Neuronal stem cell (in vitro differentiated cells): ENCODE data around the gene SSBP2.

Source experiments
- DNase-seq: peaks from one replicate; pipeline ENCODE4 v3.0.0-alpha.2; 2013; ENCODE audit warnings: low spot score
- H2AFZ ChIP-seq: one replicate; pipeline ENCODE4 v1.6.1; 2013; ENCODE audit warnings: mild to moderate bottlenecking, low read length, inconsistent platforms
- H2AK5ac ChIP-seq: 2 replicates; pipeline ENCODE4 v1.6.1; 2013; ENCODE audit warnings: low read depth, mild to moderate bottlenecking, inconsistent platforms, low read length, moderate library complexity, mixed read lengths
- H2BK120ac ChIP-seq: 2 replicates; pipeline ENCODE4 v1.6.1; 2013; ENCODE audit warnings: low read depth, mild to moderate bottlenecking, inconsistent platforms, low read length, moderate library complexity, mixed read lengths
- H2BK12ac ChIP-seq: one replicate; pipeline ENCODE4 v1.6.1; 2013; ENCODE audit warnings: low read length, inconsistent platforms
- H2BK15ac ChIP-seq: 2 replicates; pipeline ENCODE4 v1.6.1; 2013; ENCODE audit warnings: mild to moderate bottlenecking, low read length, inconsistent platforms, mixed read lengths
- H2BK5ac ChIP-seq: one replicate; pipeline ENCODE4 v1.6.1; 2013; ENCODE audit warnings: inconsistent platforms, mild to moderate bottlenecking, low read length, moderate library complexity
- H3K14ac ChIP-seq: one replicate; pipeline ENCODE4 v1.6.1; 2013; ENCODE audit warnings: low read length, inconsistent platforms
- H3K18ac ChIP-seq: 2 replicates; pipeline ENCODE4 v1.6.1; 2013; ENCODE audit warnings: low read length, inconsistent platforms
- H3K23ac ChIP-seq: 2 replicates; pipeline ENCODE4 v1.6.1; 2013; ENCODE audit warnings: low read depth, mild to moderate bottlenecking, mixed read lengths, low read length, inconsistent platforms; ENCODE audit not compliant: poor library complexity
- H3K27ac ChIP-seq: replicated peaks from 3 replicates; pipeline ENCODE4 v1.5.1; 2013; ENCODE audit warnings: low read length, inconsistent platforms
- H3K27me3 ChIP-seq, 3 experiments: 2 replicates each; pipeline ENCODE4 v1.6.1; 2013; ENCODE audit warnings: low read length in 3 of 3, mild to moderate bottlenecking in 2 of 3, inconsistent platforms in 1 of 3, low read depth in 1 of 3, mixed read lengths in 1 of 3, moderate library complexity in 1 of 3; ENCODE audit not compliant: control insufficient read depth in 3 of 3, insufficient read depth in 3 of 3
- H3K36me3 ChIP-seq, 2 donors: replicated peaks in 1 of 2; 2 replicates each; pipeline ENCODE4 v1.6.1; 2013; ENCODE audit warnings: low read length in 2 of 2; ENCODE audit not compliant: control insufficient read depth in 2 of 2, insufficient read depth in 2 of 2
- H3K4ac ChIP-seq: 2 replicates; pipeline ENCODE4 v1.6.1; 2013; ENCODE audit warnings: inconsistent platforms, mild to moderate bottlenecking, low read length, moderate library complexity
- H3K4me1 ChIP-seq, 2 donors: 1 replicate in 1 of 2; 2 replicates in 1 of 2; pipeline ENCODE4 v1.6.1; 2013; ENCODE audit warnings: low read length in 2 of 2, low read depth in 1 of 2; ENCODE audit not compliant: control insufficient read depth in 2 of 2, insufficient read depth in 1 of 2
- H3K4me2 ChIP-seq: one replicate; pipeline ENCODE4 v1.6.1; 2013; ENCODE audit warnings: mild to moderate bottlenecking, low read length, inconsistent platforms; ENCODE audit not compliant: insufficient read depth, poor library complexity, severe bottlenecking
- H3K4me3 ChIP-seq, 2 donors: 2 replicates each; pipeline ENCODE4 v1.5.1; 2013; ENCODE audit warnings: low read length in 2 of 2, mild to moderate bottlenecking in 2 of 2, inconsistent platforms in 1 of 2, moderate library complexity in 1 of 2
- H3K79me1 ChIP-seq: one replicate; pipeline ENCODE4 v1.6.1; 2013; ENCODE audit warnings: low read depth, mild to moderate bottlenecking, inconsistent platforms, low read length, moderate library complexity
- H3K9ac ChIP-seq: one replicate; pipeline ENCODE4 v1.6.1; 2013; ENCODE audit warnings: mild to moderate bottlenecking, low read depth, low read length, inconsistent platforms; ENCODE audit not compliant: poor library complexity
- H3K9me3 ChIP-seq, 2 donors: replicated peaks in 1 of 2; 2 replicates each; pipeline versions ENCODE3 to v1.6.1; 2013; ENCODE audit warnings: low read length in 2 of 2, mild to moderate bottlenecking in 2 of 2, inconsistent platforms in 1 of 2, low read depth in 1 of 2, mixed read lengths in 1 of 2, moderate library complexity in 1 of 2; ENCODE audit not compliant: control insufficient read depth in 2 of 2, insufficient read depth in 1 of 2
- H4K8ac ChIP-seq: one replicate; pipeline ENCODE4 v1.6.1; 2013; ENCODE audit warnings: low read depth, mild to moderate bottlenecking, inconsistent platforms, low read length, moderate library complexity
- H4K91ac ChIP-seq: one replicate; pipeline ENCODE4 v1.6.1; 2013; ENCODE audit warnings: low read length, low read depth, mild to moderate bottlenecking, inconsistent platforms; ENCODE audit not compliant: poor library complexity
- WGBS, 2 donors: extraction: QIAGEN DNeasy Blood & Tissue Kit; methylation state at CpG; one replicate each; pipeline ENCODE4 v1.1.7; 2013; ENCODE audit warnings: missing lambda C conversion rate in 2 of 2, mixed read lengths in 1 of 2; ENCODE audit not compliant: insufficient read length in 2 of 2, insufficient replicate concordance in 1 of 2; ENCODE audit errors: extremely low coverage in 2 of 2; 5-methylcytosine and 5-hydroxymethylcytosine counted together

Gene SSBP2

GRCh38 chr5:81687292-81687691 lies 63.6 kb downstream of the SSBP2 start:
- H3K27me3 ChIP-seq, result no peaks in the 10 kb centered on the region
- H3K4me1 ChIP-seq, result no peaks in the 10 kb centered on the region
- H3K36me3 ChIP-seq, result peaks cover 0 to 24% of the 10 kb centered on the region in 2 donors
- H2AK5ac ChIP-seq, result no peak overlapping the region
- H3K18ac ChIP-seq, result no peak overlapping the region
- H3K9ac ChIP-seq, result no peak overlapping the region
- H2BK12ac ChIP-seq, result no peak overlapping the region
- H3K79me1 ChIP-seq, result no peaks in the 10 kb centered on the region
- DNase-seq, result no peak
- no peak overlapping the region for H3K27ac ChIP-seq
- no peak overlapping the region for H4K91ac ChIP-seq
- peaks cover 3 to 54% of the 10 kb centered on the region in 2 donors for H3K9me3 ChIP-seq
- H3K23ac ChIP-seq, result no peak overlapping the region
- no peak overlapping the region for H2AFZ ChIP-seq
- no peak overlapping the region for H2BK5ac ChIP-seq
- H2BK120ac ChIP-seq, result no peak overlapping the region
- H3K4me3 ChIP-seq, result no peak overlapping the region
- no peak overlapping the region for H4K8ac ChIP-seq
- no peak overlapping the region for H3K14ac ChIP-seq
- H2BK15ac ChIP-seq, result no peak overlapping the region
- no peak overlapping the region for H3K4me2 ChIP-seq
- WGBS, 2 donors, result no CpG with 5 or more reads among the region's 1 CpG
- no peak overlapping the region for H3K4ac ChIP-seq

- Histone ChIP-seq H4K91ac (no peak overlapping the region), H2AFZ (no peak overlapping the region), H3K4me3 (no peak overlapping the region), H3K9ac (no peak overlapping the region), H2BK5ac (no peak overlapping the region), H3K4me1 (no peaks in the 10 kb centered on the region), H2AK5ac (no peak overlapping the region), H3K23ac (no peak overlapping the region), H3K4ac (no peak overlapping the region), H3K9me3 (peaks cover 3 to 40% of the 10 kb centered on the region in 2 donors), H2BK12ac (no peak overlapping the region), H3K36me3 (peaks cover 0 to 24% of the 10 kb centered on the region in 2 donors), H3K4me2 (no peak overlapping the region), H3K27ac (no peak overlapping the region), H3K14ac (no peak overlapping the region), H3K18ac (no peak overlapping the region), H2BK120ac (no peak overlapping the region), H3K27me3 (no peaks in the 10 kb centered on the region), H2BK15ac (no peak overlapping the region), H4K8ac (no peak overlapping the region), H3K79me1 (no peaks in the 10 kb centered on the region)
- WGBS, 2 donors, result no CpG with 5 or more reads among the region's 2 CpGs
- no peak for DNase-seq
These were observed 65.4 kb downstream of the SSBP2 start for GRCh38 chr5:81685471-81685870.

DNA sequence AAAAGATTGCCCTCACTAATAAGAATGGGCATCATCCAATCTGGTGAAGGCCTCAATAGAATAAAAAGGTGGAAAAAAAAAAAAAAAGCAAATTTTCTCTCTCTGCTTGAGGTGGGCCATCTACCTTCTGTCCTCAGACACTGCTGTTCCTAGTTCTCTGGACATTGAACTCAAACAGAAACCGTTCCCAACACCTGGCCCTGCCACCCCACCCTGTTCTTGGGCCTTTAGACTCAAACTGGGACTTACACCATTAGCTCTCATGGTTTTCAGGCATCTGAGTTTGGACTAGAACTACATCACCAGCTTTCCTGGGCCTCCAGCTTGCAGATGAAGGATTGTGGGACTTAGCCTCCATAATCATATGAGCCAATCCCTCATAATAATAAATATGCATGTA lies 71.0 kb downstream of the SSBP2 start:
- H3K4me1 ChIP-seq, result no peaks in the 10 kb centered on the region
- no peak overlapping the region for H3K23ac ChIP-seq
- H3K14ac ChIP-seq, result no peak overlapping the region
- H2AK5ac ChIP-seq, result no peak overlapping the region
- H2AFZ ChIP-seq, result no peak overlapping the region
- H4K8ac ChIP-seq, result no peak overlapping the region
- peaks cover 3% of the 10 kb centered on the region for H3K79me1 ChIP-seq
- peaks cover 0 to 50% of the 10 kb centered on the region in 2 donors for H3K9me3 ChIP-seq
- H3K4ac ChIP-seq, result no peak overlapping the region
- no peak overlapping the region for H2BK15ac ChIP-seq
- no CpG with 5 or more reads among the region's 1 CpG for whole genome bisulfite sequencing, 2 donors
- H3K18ac ChIP-seq, result no peak overlapping the region
- H3K27ac ChIP-seq, result no peak overlapping the region
- no peak overlapping the region for H3K4me3 ChIP-seq
- no peak overlapping the region for H2BK12ac ChIP-seq
- no peak for DNase-seq
- no peak overlapping the region for H3K4me2 ChIP-seq
- H4K91ac ChIP-seq, result no peak overlapping the region
- no peak overlapping the region for H2BK120ac ChIP-seq
- H3K36me3 ChIP-seq, result peaks cover 0 to 7% of the 10 kb centered on the region in 2 donors
- no peaks in the 10 kb centered on the region for H3K27me3 ChIP-seq
- no peak overlapping the region for H2BK5ac ChIP-seq
- no peak overlapping the region for H3K9ac ChIP-seq

DNA sequence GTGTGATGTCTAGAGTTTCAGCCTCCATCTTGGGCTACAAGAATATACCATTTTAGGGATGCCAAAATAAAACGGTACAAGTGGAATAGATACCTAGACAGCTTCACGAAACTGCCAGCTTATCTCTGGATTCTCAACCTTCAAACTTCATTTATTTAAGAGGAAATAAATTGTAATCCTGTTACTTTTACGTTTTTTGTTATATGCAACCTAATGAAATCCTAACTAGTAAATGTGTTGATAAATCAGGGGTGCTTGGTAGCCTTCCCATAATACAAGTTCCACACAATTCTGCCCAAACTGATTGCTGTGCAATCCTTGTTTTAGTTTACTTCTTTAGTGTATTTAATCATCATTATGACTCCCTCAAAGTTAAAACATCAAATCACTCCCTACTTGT lies 75.5 kb downstream of the SSBP2 start:
- Histone ChIP-seq H3K27me3 (no peaks in the 10 kb centered on the region), H3K4me3 (no peak overlapping the region), H2BK12ac (no peak overlapping the region), H3K14ac (no peak overlapping the region), H3K23ac (no peak overlapping the region), H2BK5ac (no peak overlapping the region), H3K27ac (no peak overlapping the region), H3K36me3 (peaks cover 0 to 7% of the 10 kb centered on the region in 2 donors), H3K9ac (no peak overlapping the region), H4K91ac (no peak overlapping the region), H3K18ac (no peak overlapping the region), H3K79me1 (peaks cover 6% of the 10 kb centered on the region), H3K9me3 (peaks cover 0 to 51% of the 10 kb centered on the region in 2 donors), H2AK5ac (no peak overlapping the region), H3K4me2 (no peak overlapping the region), H4K8ac (no peak overlapping the region), H3K4ac (no peak overlapping the region), H3K4me1 (no peaks in the 10 kb centered on the region), H2BK120ac (no peak overlapping the region), H2BK15ac (no peak overlapping the region), H2AFZ (no peak overlapping the region)
- no peak for DNase-seq
- WGBS, 2 donors, result no CpG with 5 or more reads among the region's 3 CpGs
